ENCODE measurements around the gene MBTD1. TPM values are rescaled to one million over a fixed set of nuclear protein-coding genes. Genes with fewer than 3 reads are reported as not detected.
A peak's percentile ranks its signal among the peaks of the same experiment; 100 is the strongest.

MBTD1 gene
- total and polyA plus RNA-seq, 2 experiments from 2014 or later = 1.6 to 4.8 TPM

DNA sequence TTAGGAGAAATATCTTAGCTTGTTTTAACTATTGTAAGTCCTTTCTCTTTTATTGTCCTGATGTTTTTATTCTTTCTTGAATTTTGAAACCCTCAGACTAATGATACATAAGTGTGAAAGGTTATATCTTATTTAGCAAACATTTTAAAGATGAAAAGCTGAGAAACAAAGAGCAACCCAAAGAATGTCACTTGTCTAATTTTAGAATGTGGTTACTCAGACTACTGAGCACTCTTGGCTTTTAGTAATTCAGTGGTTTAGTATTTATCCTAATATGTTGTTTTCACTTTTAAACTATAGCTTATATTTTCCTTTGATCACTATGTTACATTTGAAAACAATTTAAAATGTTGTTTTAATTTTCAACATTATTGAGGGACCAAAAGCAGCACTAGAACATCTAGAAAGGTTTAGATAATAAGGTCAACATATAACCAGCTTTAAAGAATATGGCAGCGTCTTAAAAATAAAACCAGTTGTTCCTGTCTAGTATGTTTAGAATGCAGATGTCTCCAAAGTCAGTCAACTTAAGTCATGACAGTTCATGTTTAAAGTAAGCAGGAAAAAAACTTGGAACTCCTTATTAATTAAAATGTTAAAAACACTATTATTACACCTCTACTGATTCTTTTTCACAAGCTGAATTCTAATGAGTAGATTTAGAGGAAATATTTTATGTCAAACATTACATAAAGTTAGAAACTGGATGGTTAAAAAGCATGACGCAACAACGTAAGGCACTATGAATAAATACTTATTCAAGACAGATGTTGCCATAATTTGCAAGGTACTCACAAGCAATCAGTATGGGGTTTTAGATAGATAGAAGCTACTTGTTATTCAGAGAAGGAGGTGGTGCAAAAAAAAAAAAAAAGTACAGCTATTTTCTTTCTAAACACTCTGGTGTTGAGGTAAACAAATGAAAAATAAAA, 2.4 kb downstream of the MBTD1 start:
- Histone ChIP-seq H2AFZ (0 out of 2 replicates have a peak overlapping the region, but pooled peaks have one; percentile 0), H3F3A (ENCODE audit: insufficient read depth) (peaks cover 30% of the 10 kb centered on the region), H3K4me3 (peak overlapping the region; percentile 92), H3K9me2 (ENCODE audit: insufficient read depth) (no peaks in the 10 kb centered on the region), H3K36me3 (ENCODE audit: low read depth) (peaks cover 9% of the 10 kb centered on the region; the same call in 1 of the 2 replicates), H3K4me1 (ENCODE audit: insufficient read depth) (peaks cover 32% of the 10 kb centered on the region), H3K27me3 (replicated peaks; ENCODE audit: insufficient read depth) (no peaks in the 10 kb centered on the region), H3K4me2 (ENCODE audit: unreplicated experiment) (peak overlapping the region; percentile 93), H3K9me3 (ENCODE audit: low read depth) (no peaks in the 10 kb centered on the region), H3K79me2 (ENCODE audit: insufficient read depth) (peaks cover 90% of the 10 kb centered on the region), H3K27ac (peak overlapping the region; percentile 70), H3K9ac (peak overlapping the region; percentile 96), H4K20me1 (ENCODE audit: insufficient read depth) (no peaks in the 10 kb centered on the region; the same call in 1 of the 2 replicates)
- WGBS, 2 experiments (ENCODE audit: low coverage in 1 of 2, low lambda C conversion rate in 2 of 2, missing lambda C conversion rate in 2 of 2) = 8 to 13% methylated on average over 3 of the region's 3 CpGs
- TF ChIP-seq EZH2 (IDR thresholded peaks at IDR 0.05; ENCODE audit: insufficient read depth, poor library complexity, severe bottlenecking) (no peak), EZH2phosphoT487 (IDR thresholded peaks at IDR 0.05; ENCODE audit: insufficient read depth, low read depth) (no peak)
- in situ Hi-C loops (cut with MboI) = no loop called here
- peak; percentile 63 for DNase-seq

DNA sequence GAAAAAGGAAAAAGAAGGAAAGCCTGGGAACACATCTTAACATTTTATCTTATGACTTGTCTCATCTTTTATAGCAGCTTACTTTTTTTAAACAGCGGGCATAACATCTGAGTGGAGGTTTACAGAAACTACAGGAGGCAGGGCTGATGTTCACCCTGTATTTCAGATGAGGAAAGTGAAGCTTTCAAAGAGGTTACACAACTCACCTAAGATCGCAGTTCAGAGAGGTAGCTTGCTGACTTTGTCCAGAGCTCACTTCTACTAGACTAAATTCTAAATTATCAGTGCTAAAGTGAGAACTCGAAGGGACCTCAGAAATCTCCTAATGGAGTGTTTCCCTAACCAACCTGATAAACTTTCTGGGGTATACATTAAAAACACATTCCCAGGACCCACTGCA, 3.7 kb downstream of the MBTD1 start:
- H3K4me1 ChIP-seq (ENCODE audit: insufficient read depth) = peaks cover 33% of the 10 kb centered on the region
- no peaks in the 10 kb centered on the region for H3K27me3 ChIP-seq (replicated peaks; ENCODE audit: insufficient read depth)
- in situ Hi-C loops (cut with MboI) = no loop called here
- peaks cover 22% of the 10 kb centered on the region for H3F3A ChIP-seq (ENCODE audit: insufficient read depth)
- no peak for DNase-seq
- peaks cover 9% of the 10 kb centered on the region; the same call in 1 of the 2 replicates for H3K36me3 ChIP-seq (ENCODE audit: low read depth)
- H3K79me2 ChIP-seq (ENCODE audit: insufficient read depth) = peaks cover 90% of the 10 kb centered on the region
- no peaks in the 10 kb centered on the region for H3K9me2 ChIP-seq (ENCODE audit: insufficient read depth)
- H2AFZ ChIP-seq = no peak overlapping the region
- H4K20me1 ChIP-seq (ENCODE audit: insufficient read depth) = no peaks in the 10 kb centered on the region
- TF ChIP-seq EZH2 (IDR thresholded peaks at IDR 0.05; ENCODE audit: insufficient read depth, poor library complexity, severe bottlenecking) (no peak), EZH2phosphoT487 (IDR thresholded peaks at IDR 0.05; ENCODE audit: insufficient read depth, low read depth) (no peak)
- no peak overlapping the region for H3K4me2 ChIP-seq (ENCODE audit: unreplicated experiment)
- 97% methylated on average over 3 of the region's 3 CpGs for WGBS, 2 experiments (ENCODE audit: low coverage in 1 of 2, low lambda C conversion rate in 2 of 2, missing lambda C conversion rate in 2 of 2)
- no peak overlapping the region for H3K9ac ChIP-seq
- H3K27ac ChIP-seq = no peak overlapping the region
- H3K9me3 ChIP-seq (ENCODE audit: low read depth) = no peaks in the 10 kb centered on the region
- H3K4me3 ChIP-seq = no peak overlapping the region

DNA sequence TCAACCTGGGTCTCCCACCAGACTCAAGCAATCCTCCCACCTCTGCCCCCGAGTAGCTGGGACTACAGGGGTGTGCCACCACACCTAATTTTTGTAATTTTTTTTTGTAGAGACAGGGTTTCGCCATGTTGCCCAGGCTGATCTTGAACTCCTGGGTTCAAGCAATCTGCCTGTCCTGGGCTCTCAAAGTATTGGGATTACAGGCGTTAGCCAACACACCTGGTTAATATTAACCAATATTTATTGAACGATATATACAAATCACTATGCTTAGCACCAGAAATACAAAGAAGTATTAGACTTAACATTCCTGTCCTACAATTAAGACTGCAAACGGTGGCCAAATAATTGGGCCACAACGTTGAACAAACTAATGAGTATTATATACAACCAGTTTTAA, 4.2 kb downstream of the MBTD1 start:
- H2AFZ ChIP-seq = no peak overlapping the region
- no peak overlapping the region for H3K4me2 ChIP-seq (ENCODE audit: unreplicated experiment)
- H3K9ac ChIP-seq = no peak overlapping the region
- H3K27me3 ChIP-seq (replicated peaks; ENCODE audit: insufficient read depth) = no peaks in the 10 kb centered on the region
- peaks cover 9% of the 10 kb centered on the region; the same call in 1 of the 2 replicates for H3K36me3 ChIP-seq (ENCODE audit: low read depth)
- peaks cover 22% of the 10 kb centered on the region for H3F3A ChIP-seq (ENCODE audit: insufficient read depth)
- no peaks in the 10 kb centered on the region for H3K9me3 ChIP-seq (ENCODE audit: low read depth)
- no peak for TF ChIP-seq EZH2phosphoT487 (IDR thresholded peaks at IDR 0.05; ENCODE audit: insufficient read depth, low read depth)
- no peak for TF ChIP-seq EZH2 (IDR thresholded peaks at IDR 0.05; ENCODE audit: insufficient read depth, poor library complexity, severe bottlenecking)
- H3K9me2 ChIP-seq (ENCODE audit: insufficient read depth) = no peaks in the 10 kb centered on the region
- no peak for DNase-seq
- H4K20me1 ChIP-seq (ENCODE audit: insufficient read depth) = no peaks in the 10 kb centered on the region
- no peak overlapping the region for H3K27ac ChIP-seq
- peaks cover 90% of the 10 kb centered on the region for H3K79me2 ChIP-seq (ENCODE audit: insufficient read depth)
- in situ Hi-C loops (cut with MboI) = no loop called here
- no peak overlapping the region for H3K4me3 ChIP-seq
- peaks cover 37% of the 10 kb centered on the region for H3K4me1 ChIP-seq (ENCODE audit: insufficient read depth)
- 83 to 85% methylated on average over 6 of the region's 6 CpGs for WGBS, 2 experiments (ENCODE audit: low coverage in 1 of 2, low lambda C conversion rate in 2 of 2, missing lambda C conversion rate in 2 of 2)

DNA sequence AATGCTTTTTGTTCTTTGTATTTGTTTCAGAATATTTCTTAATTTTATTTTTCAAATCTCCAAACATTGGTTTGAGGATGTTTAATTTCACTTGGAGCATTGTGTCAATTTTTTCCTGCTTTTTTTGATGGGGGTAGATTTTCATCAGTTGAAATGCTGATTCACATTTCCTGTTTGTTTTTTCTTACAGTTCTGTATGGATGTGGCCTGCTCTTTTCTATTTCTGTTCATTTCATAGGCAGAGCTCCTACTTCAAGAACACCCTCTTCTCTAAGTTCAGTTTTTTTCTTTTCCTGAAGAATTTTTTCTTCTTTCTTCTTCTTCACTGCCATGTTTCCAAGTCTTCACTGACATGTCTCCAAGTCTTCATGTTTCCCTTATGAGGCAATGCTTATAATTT, 8.8 kb downstream of the MBTD1 start:
- H2AFZ ChIP-seq = 0 out of 2 replicates have a peak overlapping the region, but pooled peaks have one; percentile 4
- peak overlapping the region; percentile 16; the same call in 1 of the 2 replicates for H3K27ac ChIP-seq
- H3K27me3 ChIP-seq (replicated peaks; ENCODE audit: insufficient read depth) = no peaks in the 10 kb centered on the region
- H4K20me1 ChIP-seq (ENCODE audit: insufficient read depth) = no peaks in the 10 kb centered on the region
- no peaks in the 10 kb centered on the region for H3F3A ChIP-seq (ENCODE audit: insufficient read depth)
- TF ChIP-seq EZH2phosphoT487 (IDR thresholded peaks at IDR 0.05; ENCODE audit: insufficient read depth, low read depth) = no peak
- no peak for TF ChIP-seq EZH2 (IDR thresholded peaks at IDR 0.05; ENCODE audit: insufficient read depth, poor library complexity, severe bottlenecking)
- DNase-seq = peak; percentile 35
- H3K9me3 ChIP-seq (ENCODE audit: low read depth) = no peaks in the 10 kb centered on the region
- no peak overlapping the region for H3K9ac ChIP-seq
- no peaks in the 10 kb centered on the region for H3K9me2 ChIP-seq (ENCODE audit: insufficient read depth)
- peaks cover 18% of the 10 kb centered on the region; the same call in 1 of the 2 replicates for H3K36me3 ChIP-seq (ENCODE audit: low read depth)
- in situ Hi-C loops (cut with MboI) = no loop called here
- H3K4me2 ChIP-seq (ENCODE audit: unreplicated experiment) = no peak overlapping the region
- no peak overlapping the region for H3K4me3 ChIP-seq
- H3K4me1 ChIP-seq (ENCODE audit: insufficient read depth) = peaks cover 11% of the 10 kb centered on the region
- H3K79me2 ChIP-seq (ENCODE audit: insufficient read depth) = peaks cover 86% of the 10 kb centered on the region
